ENCODE results near the gene SCRN2. TPM values are rescaled to one million over a fixed set of nuclear protein-coding genes. Genes with fewer than 3 reads are reported as not detected.

SCRN2 gene
- polyA plus RNA-seq, 4 donors: 46.0 to 127 (median 99.7) TPM

- Histone ChIP-seq H3K4me3 (ENCODE audit: low read depth in 1 of 3, low read length in 3 of 3) (no peak overlapping the region), H3K9me3 (ENCODE audit: control insufficient read depth in 2 of 2, insufficient read depth in 1 of 2, low read depth in 1 of 2, low read length in 1 of 2) (no peaks in the 10 kb centered on the region), H3K27ac (ENCODE audit: low read depth in 1 of 3, low read length in 2 of 3) (no peak overlapping the region), H3K27me3 (ENCODE audit: control insufficient read depth in 3 of 3, insufficient read depth in 3 of 3, low read length in 3 of 3) (no peaks in the 10 kb centered on the region), H3K4me1 (ENCODE audit: control insufficient read depth in 3 of 3, insufficient read depth in 2 of 3, low read depth in 1 of 3, low read length in 2 of 3) (peaks cover 0 to 14% (median 0%) of the 10 kb centered on the region in 3 donors), H3K36me3 (ENCODE audit: control insufficient read depth in 3 of 3, insufficient read depth in 2 of 3, low read depth in 1 of 3, low read length in 3 of 3) (peaks cover 12 to 80% (median 43%) of the 10 kb centered on the region in 3 donors)
- WGBS, 3 donors: 95 to 96% (median 95%) methylated on average over 20 to 21 of the region's 21 CpGs
- no peak for FAIRE-seq
- no peak for DNase-seq
These were observed 24.9 kb downstream of the SCRN2 start for GRCh38 chr17:47816111-47816735.

GRCh38 chr17:47815106-47815918 lies 25.8 kb downstream of the SCRN2 start:
- FAIRE-seq (no peak), DNase-seq (no peak)
- H3K4me1 ChIP-seq (ENCODE audit: control insufficient read depth in 3 of 3, insufficient read depth in 2 of 3, low read depth in 1 of 3, low read length in 2 of 3): peaks cover 0 to 9% (median 0%) of the 10 kb centered on the region in 3 donors
- no peaks in the 10 kb centered on the region for H3K27me3 ChIP-seq (ENCODE audit: control insufficient read depth in 3 of 3, insufficient read depth in 3 of 3, low read length in 3 of 3)
- H3K36me3 ChIP-seq (ENCODE audit: control insufficient read depth in 3 of 3, insufficient read depth in 2 of 3, low read depth in 1 of 3, low read length in 3 of 3): peaks cover 12 to 88% (median 43%) of the 10 kb centered on the region in 3 donors
- no peak overlapping the region for H3K4me3 ChIP-seq (ENCODE audit: low read depth in 1 of 3, low read length in 3 of 3)
- no peaks in the 10 kb centered on the region for H3K9me3 ChIP-seq (ENCODE audit: control insufficient read depth in 2 of 2, insufficient read depth in 1 of 2, low read depth in 1 of 2, low read length in 1 of 2)
- WGBS, 3 donors: 93 to 95% (median 95%) methylated on average over 21 of the region's 21 CpGs
- H3K27ac ChIP-seq (ENCODE audit: low read depth in 1 of 3, low read length in 2 of 3): no peak overlapping the region

- no peak overlapping the region for H3K4me3 ChIP-seq (ENCODE audit: low read depth in 1 of 3, low read length in 3 of 3)
- no peak for DNase-seq
- FAIRE-seq: no peak
- peaks cover 12 to 90% (median 51%) of the 10 kb centered on the region in 3 donors for H3K36me3 ChIP-seq (ENCODE audit: control insufficient read depth in 3 of 3, insufficient read depth in 2 of 3, low read depth in 1 of 3, low read length in 3 of 3)
- no peaks in the 10 kb centered on the region for H3K27me3 ChIP-seq (ENCODE audit: control insufficient read depth in 3 of 3, insufficient read depth in 3 of 3, low read length in 3 of 3)
- H3K27ac ChIP-seq (ENCODE audit: low read depth in 1 of 3, low read length in 2 of 3): no peak overlapping the region
- H3K9me3 ChIP-seq (ENCODE audit: control insufficient read depth in 2 of 2, insufficient read depth in 1 of 2, low read depth in 1 of 2, low read length in 1 of 2): no peaks in the 10 kb centered on the region
- peaks cover 0 to 19% (median 1%) of the 10 kb centered on the region in 3 donors for H3K4me1 ChIP-seq (ENCODE audit: control insufficient read depth in 3 of 3, insufficient read depth in 2 of 3, low read depth in 1 of 3, low read length in 2 of 3)
- WGBS, 3 donors: 95 to 97% (median 96%) methylated on average over 22 of the region's 22 CpGs
These were observed 27.5 kb downstream of the SCRN2 start for GRCh38 chr17:47813512-47814031.

- no peak for FAIRE-seq
- no peak for DNase-seq
- peaks cover 13 to 90% (median 50%) of the 10 kb centered on the region in 3 donors for H3K36me3 ChIP-seq (ENCODE audit: control insufficient read depth in 3 of 3, insufficient read depth in 2 of 3, low read depth in 1 of 3, low read length in 3 of 3)
- no peaks in the 10 kb centered on the region for H3K27me3 ChIP-seq (ENCODE audit: control insufficient read depth in 3 of 3, insufficient read depth in 3 of 3, low read length in 3 of 3)
- WGBS, 3 donors: 92 to 95% (median 94%) methylated on average over 14 of the region's 14 CpGs
- H3K4me1 ChIP-seq (ENCODE audit: control insufficient read depth in 3 of 3, insufficient read depth in 2 of 3, low read depth in 1 of 3, low read length in 2 of 3): peaks cover 0 to 19% (median 1%) of the 10 kb centered on the region in 3 donors
- no peaks in the 10 kb centered on the region for H3K9me3 ChIP-seq (ENCODE audit: control insufficient read depth in 2 of 2, insufficient read depth in 1 of 2, low read depth in 1 of 2, low read length in 1 of 2)
- no peak overlapping the region for H3K27ac ChIP-seq (ENCODE audit: low read depth in 1 of 3, low read length in 2 of 3)
- no peak overlapping the region for H3K4me3 ChIP-seq (ENCODE audit: low read depth in 1 of 3, low read length in 3 of 3)
These were observed 28.0 kb downstream of the SCRN2 start for GRCh38 chr17:47813077-47813476.

GRCh38 chr17:47812146-47812920 lies 28.7 kb downstream of the SCRN2 start:
- DNase-seq (peak in 1 of 2 donors; percentile 37), FAIRE-seq (no peak)
- peaks cover 13 to 90% (median 54%) of the 10 kb centered on the region in 3 donors for H3K36me3 ChIP-seq (ENCODE audit: control insufficient read depth in 3 of 3, insufficient read depth in 2 of 3, low read depth in 1 of 3, low read length in 3 of 3)
- H3K4me3 ChIP-seq (ENCODE audit: low read depth in 1 of 3, low read length in 3 of 3): no peak overlapping the region
- WGBS, 3 donors: 58 to 81% (median 63%) methylated on average over 18 of the region's 18 CpGs
- H3K27me3 ChIP-seq (ENCODE audit: control insufficient read depth in 3 of 3, insufficient read depth in 3 of 3, low read length in 3 of 3): no peaks in the 10 kb centered on the region
- peaks cover 0 to 19% (median 1%) of the 10 kb centered on the region in 3 donors for H3K4me1 ChIP-seq (ENCODE audit: control insufficient read depth in 3 of 3, insufficient read depth in 2 of 3, low read depth in 1 of 3, low read length in 2 of 3)
- H3K27ac ChIP-seq (ENCODE audit: low read depth in 1 of 3, low read length in 2 of 3): no peak overlapping the region
- no peaks in the 10 kb centered on the region for H3K9me3 ChIP-seq (ENCODE audit: control insufficient read depth in 2 of 2, insufficient read depth in 1 of 2, low read depth in 1 of 2, low read length in 1 of 2)

- peaks cover 8 to 90% (median 50%) of the 10 kb centered on the region in 3 donors for H3K36me3 ChIP-seq (ENCODE audit: control insufficient read depth in 3 of 3, insufficient read depth in 2 of 3, low read depth in 1 of 3, low read length in 3 of 3)
- H3K27ac ChIP-seq (ENCODE audit: low read depth in 1 of 3, low read length in 2 of 3): peak overlapping the region in 1 of 3 donors; percentile 81
- H3K27me3 ChIP-seq (ENCODE audit: control insufficient read depth in 3 of 3, insufficient read depth in 3 of 3, low read length in 3 of 3): no peaks in the 10 kb centered on the region
- H3K9me3 ChIP-seq (ENCODE audit: control insufficient read depth in 2 of 2, insufficient read depth in 1 of 2, low read depth in 1 of 2, low read length in 1 of 2): no peaks in the 10 kb centered on the region
- DNase-seq (no peak), FAIRE-seq (no peak)
- peaks cover 0 to 19% (median 1%) of the 10 kb centered on the region in 3 donors for H3K4me1 ChIP-seq (ENCODE audit: control insufficient read depth in 3 of 3, insufficient read depth in 2 of 3, low read depth in 1 of 3, low read length in 2 of 3)
- 56 to 70% (median 69%) methylated on average over 7 of the region's 7 CpGs for WGBS, 3 donors
- no peak overlapping the region for H3K4me3 ChIP-seq (ENCODE audit: low read depth in 1 of 3, low read length in 3 of 3)
These were observed 29.4 kb downstream of the SCRN2 start for GRCh38 chr17:47811709-47812108.

- Histone ChIP-seq H3K36me3 (ENCODE audit: control insufficient read depth in 3 of 3, insufficient read depth in 2 of 3, low read depth in 1 of 3, low read length in 3 of 3) (peaks cover 7 to 86% (median 43%) of the 10 kb centered on the region in 3 donors), H3K27me3 (ENCODE audit: control insufficient read depth in 3 of 3, insufficient read depth in 3 of 3, low read length in 3 of 3) (no peaks in the 10 kb centered on the region)
These were observed 30.0 kb downstream of the SCRN2 start for GRCh38 chr17:47810901-47811635.

More at GRCh38 chr17:47810901-47811635, 30.0 kb downstream of the SCRN2 start:
- Histone ChIP-seq H3K9me3 (ENCODE audit: control insufficient read depth in 2 of 2, insufficient read depth in 1 of 2, low read depth in 1 of 2, low read length in 1 of 2) (no peaks in the 10 kb centered on the region), H3K4me3 (ENCODE audit: low read depth in 1 of 3, low read length in 3 of 3) (no peak overlapping the region), H3K27ac (ENCODE audit: low read depth in 1 of 3, low read length in 2 of 3) (peak overlapping the region; percentile 18 to 87 (median 81)), H3K4me1 (ENCODE audit: control insufficient read depth in 3 of 3, insufficient read depth in 2 of 3, low read depth in 1 of 3, low read length in 2 of 3) (peaks cover 0 to 19% (median 1%) of the 10 kb centered on the region in 3 donors)
- WGBS, 3 donors: 16 to 68% (median 48%) methylated on average over 9 of the region's 9 CpGs
- DNase-seq (peak in 1 of 2 donors; percentile 73), FAIRE-seq (no peak)
